GM12878 (cell line): ENCODE measurements around the gene MAGI2. TPM values are rescaled to one million over a fixed set of nuclear protein-coding genes. Genes with fewer than 3 reads are reported as not detected.

Source experiments
- ATAC-seq: fragments of 200-7000 bp; cut with Tn5 transposase; 3 replicates; pipeline ENCODE4 v1.9.1; 2020; ENCODE audit warnings: mild to moderate bottlenecking, moderate library complexity
- BruUV-seq: library from RNA; stranded (reverse); fragments of 400-500 nt; replicated peaks from 2 replicates; lab custom pipeline; 2021; lab: Mats Ljungman, UMichigan
- CTCF ChIA-PET: fragments of 300-600 bp; sonication (Branson Sonifier 250); formaldehyde crosslinking; extraction: SDS; loops from one replicate; lab custom pipeline; 2021; ENCODE audit warnings: inconsistent platforms; lab: Yijun Ruan, JAX
- POLR2A ChIA-PET: fragments of 350-600 bp; formaldehyde crosslinking; extraction: SDS; loops from one replicate; lab custom pipeline; 2021; ENCODE audit warnings: inconsistent platforms; lab: Charles Lee
- RAD21 ChIA-PET: fragments of 300-600 bp; sonication (Branson Sonifier 250); formaldehyde crosslinking; loops from one replicate; lab custom pipeline; 2023; ENCODE audit warnings: antibody characterized with exemption; ENCODE audit not compliant: unreplicated experiment; lab: Charles Lee
- SMC1A ChIA-PET: fragments of 300-600 bp; sonication (Branson Sonifier 250); formaldehyde crosslinking; loops from one replicate; lab custom pipeline; 2023; ENCODE audit not compliant: unreplicated experiment, uncharacterized antibody; lab: Charles Lee
- DNase-seq: peaks from one replicate; pipeline ENCODE4 v3.0.0-alpha.2; 2011; ENCODE audit warnings: low read depth, low spot score
- FAIRE-seq: peaks from 3 replicates; lab custom pipeline; 2011; peaks lifted over from hg19 to GRCh38; lab: Jason Lieb, UNC
- H2AFZ ChIP-seq: 2 replicates; pipeline ENCODE4 v1.6.0; 2011; ENCODE audit warnings: low read depth, low read length, control low read depth; ENCODE audit not compliant: control insufficient read depth
- H3K27ac ChIP-seq: 2 replicates; pipeline ENCODE4 v1.5.1; 2011; ENCODE audit warnings: control low read depth; ENCODE audit not compliant: control insufficient read depth, insufficient read depth
- H3K27me3 ChIP-seq, 2 experiments: replicated peaks in 1 of 2; 2 replicates each; pipeline versions ENCODE4 v1.6.0 to v1.6.1; 2011; ENCODE audit warnings: low read length in 1 of 2; ENCODE audit not compliant: control insufficient read depth in 2 of 2, insufficient read depth in 2 of 2
- H3K36me3 ChIP-seq, 2 experiments: 2 replicates each; pipeline ENCODE4 v1.5.1; 2011; ENCODE audit warnings: low read length in 1 of 2; ENCODE audit not compliant: control insufficient read depth in 2 of 2, insufficient read depth in 2 of 2
- H3K4me1 ChIP-seq: 2 replicates; pipeline ENCODE4 v1.6.1; 2011; ENCODE audit warnings: mild to moderate bottlenecking, low read length, moderate library complexity, mixed read lengths; ENCODE audit not compliant: control insufficient read depth, insufficient read depth
- H3K4me2 ChIP-seq: 2 replicates; pipeline ENCODE4 v1.6.0; 2011; ENCODE audit warnings: control low read depth; ENCODE audit not compliant: control insufficient read depth, insufficient read depth
- H3K4me3 ChIP-seq: fragments of 200-600 bp; sonication (generic); 2 replicates; pipeline ENCODE4 v1.5.1; 2016
- H3K79me2 ChIP-seq: 2 replicates; pipeline ENCODE4 v1.6.0; 2011; ENCODE audit warnings: low read length; ENCODE audit not compliant: control insufficient read depth, insufficient read depth
- H3K9ac ChIP-seq: 2 replicates; pipeline ENCODE4 v1.8.0; 2011; ENCODE audit warnings: low read length, control low read depth, mixed read lengths; ENCODE audit not compliant: control insufficient read depth, insufficient read depth
- H3K9me3 ChIP-seq: replicated peaks from 3 replicates; pipeline ENCODE4 v1.5.1; 2011; ENCODE audit warnings: mild to moderate bottlenecking, low read length; ENCODE audit not compliant: control insufficient read depth, insufficient read depth
- H4K20me1 ChIP-seq: 2 replicates; pipeline ENCODE4 v1.6.0; 2011; ENCODE audit not compliant: control insufficient read depth, insufficient read depth
- ATF2 ChIP-seq: IDR thresholded peaks from 2 replicates; pipeline ENCODE4 v1.6.1; 2012; ENCODE audit warnings: low read length, inconsistent platforms
- CEBPB ChIP-seq, 2 experiments: fragments of 150-350 bp in 1 of 2; IDR thresholded peaks; 2 replicates each; pipeline ENCODE4 v1.6.1; 2012 to 2014; ENCODE audit warnings: low read depth in 2 of 2, low read length in 2 of 2, borderline replicate concordance in 1 of 2, inconsistent platforms in 1 of 2
- CEBPZ ChIP-seq: fragments of 150-350 bp; IDR thresholded peaks from 2 replicates; pipeline ENCODE4 v1.6.1; 2016; ENCODE audit warnings: low read depth, low read length
- CREM ChIP-seq: IDR thresholded peaks from 2 replicates; pipeline ENCODE4 v1.6.1; 2014; ENCODE audit warnings: antibody characterized with exemption, low read depth
- DPF2 ChIP-seq: fragments of 450-650 bp; IDR thresholded peaks from 2 replicates; pipeline ENCODE4 v1.6.1; 2017; ENCODE audit warnings: mild to moderate bottlenecking
- E4F1 ChIP-seq: fragments of 450-650 bp; IDR thresholded peaks from 2 replicates; pipeline ENCODE4 v1.6.1; 2018; ENCODE audit warnings: borderline replicate concordance, mild to moderate bottlenecking; ENCODE audit not compliant: partially characterized antibody
- ETV6 ChIP-seq, 2 experiments: fragments of 450-650 bp in 1 of 2; IDR thresholded peaks in 1 of 2; conservative IDR thresholded peaks in 1 of 2; 2 replicates each; pipeline ENCODE4 v1.6.1; 2014; ENCODE audit warnings: antibody characterized with exemption in 1 of 2, borderline replicate concordance in 1 of 2, low read depth in 1 of 2, mild to moderate bottlenecking in 1 of 2, moderate library complexity in 1 of 2
- GABPA ChIP-seq: IDR thresholded peaks from 2 replicates; pipeline ENCODE4 v1.6.1; 2014; ENCODE audit warnings: antibody characterized with exemption, low read depth, mild to moderate bottlenecking, inconsistent platforms
- IKZF2 ChIP-seq, 2 experiments: fragments of 450-650 bp; IDR thresholded peaks; 2 replicates each; pipeline ENCODE4 v1.6.1; 2017; ENCODE audit warnings: mild to moderate bottlenecking in 2 of 2, moderate library complexity in 2 of 2
- MTA3 ChIP-seq: IDR thresholded peaks from 2 replicates; pipeline ENCODE4 v1.6.1; 2012; ENCODE audit warnings: low read length, inconsistent platforms, borderline replicate concordance
- MYC ChIP-seq: IDR thresholded peaks from 2 replicates; pipeline ENCODE4 v1.6.1; 2011; ENCODE audit warnings: mild to moderate bottlenecking, low read length, moderate library complexity, inconsistent platforms; ENCODE audit not compliant: insufficient read depth, insufficient replicate concordance, insufficient read length, severe bottlenecking
- NR2F1 ChIP-seq: fragments of 450-650 bp; conservative IDR thresholded peaks from 2 replicates; pipeline ENCODE4 v1.6.1; 2017; ENCODE audit warnings: mild to moderate bottlenecking
- NRF1 ChIP-seq: conservative IDR thresholded peaks from 2 replicates; pipeline ENCODE4 v1.6.1; 2011; ENCODE audit warnings: mild to moderate bottlenecking, low read depth, low read length, improper control_type of control experiment
- PAX8 ChIP-seq: fragments of 450-650 bp; IDR thresholded peaks from 2 replicates; pipeline ENCODE4 v1.6.1; 2017; ENCODE audit warnings: mild to moderate bottlenecking, moderate library complexity
- POU2F2 ChIP-seq: IDR thresholded peaks from 3 replicates; pipeline ENCODE4 v1.6.1; 2011; ENCODE audit warnings: low read depth, mild to moderate bottlenecking, low read length, borderline replicate concordance
- RUNX3 ChIP-seq: IDR thresholded peaks from 2 replicates; pipeline ENCODE4 v1.6.1; 2012; ENCODE audit warnings: low read length, inconsistent platforms
- SMC3 ChIP-seq: IDR thresholded peaks from 2 replicates; pipeline ENCODE4 v1.6.1; 2011; ENCODE audit warnings: low read length, improper control_type of control experiment, borderline replicate concordance
- SPI1 ChIP-seq: IDR thresholded peaks from 2 replicates; pipeline ENCODE4 v1.6.1; 2011; ENCODE audit warnings: low read depth, mild to moderate bottlenecking, low read length, moderate library complexity, borderline replicate concordance; ENCODE audit not compliant: insufficient read depth
- ZNF24 ChIP-seq: fragments of 450-650 bp; IDR thresholded peaks from 2 replicates; pipeline ENCODE4 v1.6.1; 2017; ENCODE audit warnings: antibody characterized with exemption, mild to moderate bottlenecking
- WGBS: methylation state at CpG from one replicate; pipeline ENCODE4 v1.1.6; 2016; ENCODE audit warnings: low lambda C conversion rate; ENCODE audit not compliant: insufficient replicate concordance, insufficient coverage; ENCODE audit errors: missing lambda C conversion rate; 5-methylcytosine and 5-hydroxymethylcytosine counted together
- in situ Hi-C: fragments of 300-500 bp; cut with MboI; formaldehyde crosslinking; loops from 9 replicates; pipeline ENCODE4 v1.14.3; 2018; ENCODE audit warnings: mixed read lengths
- intact Hi-C: fragments of 100-400 bp; cut with micrococcal nuclease; formaldehyde crosslinking; loops from one replicate; pipeline ENCODE4 v1.14.2; 2022; ENCODE audit not compliant: unreplicated experiment
- polyA plus RNA-seq, 11 experiments: library from polyadenylated mRNA; depleted of rRNA in 4 of 11; unstranded in 6 of 11; stranded (reverse) in 5 of 11; fragments of >200 nt; fragmentation: Nextera tagmentation in 4 of 11; fragmentation: Illumina TruSeq in 1 of 11; extraction: Ambion mirVana in 4 of 11; extraction: Trizol in 1 of 11; gene quantifications; 1 replicate in 1 of 11; 2 replicates in 10 of 11; pipeline versions ENCODE4 v1.2.1 to v1.2.3, GENCODE V29; 2011 to 2016; ENCODE audit warnings: inconsistent platforms in 2 of 11, missing spikeins in 2 of 11, low read depth in 1 of 11
- total RNA-seq, 4 experiments: library from RNA; depleted of rRNA in 3 of 4; stranded (reverse); fragments of >200 nt in 3 of 4; fragmentation: Illumina TruSeq in 1 of 4; extraction: Trizol in 1 of 4; gene quantifications; 2 replicates each; pipeline versions ENCODE4 v1.2.1 to v1.2.3, GENCODE V29; 2013 to 2021

Gene MAGI2
- total and polyA plus RNA-seq, 10 of the 15 experiments (the other 5 are each of a cell fraction or from before 2014, with no cell fraction given), result 0.01 to 0.31 (median 0.05) TPM; not detected in 2

GRCh38 chr7:79286181-79286580, 167.3 kb downstream of the MAGI2 start:
- Histone ChIP-seq H3K27ac (no peak overlapping the region), H2AFZ (no peak overlapping the region), H3K4me3 (no peak overlapping the region), H4K20me1 (no peaks in the 10 kb centered on the region), H3K4me2 (no peak overlapping the region), H3K27me3 (no peaks in the 10 kb centered on the region), H3K79me2 (no peaks in the 10 kb centered on the region), H3K36me3 (no peaks in the 10 kb centered on the region), H3K4me1 (no peaks in the 10 kb centered on the region), H3K9ac (no peak overlapping the region), H3K9me3 (no peaks in the 10 kb centered on the region)
- ChIA-PET CTCF (no interaction called here), RAD21 (no interaction called here), SMC1A (no interaction called here), POLR2A (no interaction called here)
- DNase-seq (no peak), ATAC-seq (no peak), FAIRE-seq (no peak)
- BruUV-seq, result no TSS peak
- 0% methylated on average over 1 of the region's 1 CpG for WGBS
- TF ChIP-seq MTA3 (no peak), NRF1 (no peak), ZNF24 (no peak), SMC3 (no peak), E4F1 (no peak), SPI1 (no peak), RUNX3 (no peak), ETV6 (conservative IDR thresholded peaks at IDR 0.05 in 1 of 2, IDR thresholded peaks at IDR 0.05 in 1 of 2; ENCODE audit: borderline replicate concordance in 1 of 2, low read depth in 1 of 2) (no peak), MYC (no peak), ATF2 (no peak), GABPA (no peak), DPF2 (no peak), CEBPZ (no peak), IKZF2 (IDR thresholded peaks at IDR 0.05) (no peak), CREM (no peak), PAX8 (no peak), POU2F2 (no peak), NR2F1 (no peak), CEBPB (IDR thresholded peaks at IDR 0.05; ENCODE audit: borderline replicate concordance in 1 of 2, low read depth in 2 of 2, low read length in 2 of 2) (no peak)
- in situ Hi-C loops (loop anchor here (25.0 kb wide), 1 partner anchor 726 kb away; no protein-coding TSS in a partner anchor), intact Hi-C loops (no loop called here)
